ENCODE results near the gene MTHFSD. TPM values are rescaled to one million over a fixed set of nuclear protein-coding genes. Genes with fewer than 3 reads are reported as not detected.
A peak's percentile ranks its signal among the peaks of the same experiment; 100 is the strongest.
"Not testable (repeated sequence)": the region's sequence is repeated elsewhere in the genome, so short reads cannot be mapped to it uniquely, and the experiment has no call there.

Gene MTHFSD, protein sequence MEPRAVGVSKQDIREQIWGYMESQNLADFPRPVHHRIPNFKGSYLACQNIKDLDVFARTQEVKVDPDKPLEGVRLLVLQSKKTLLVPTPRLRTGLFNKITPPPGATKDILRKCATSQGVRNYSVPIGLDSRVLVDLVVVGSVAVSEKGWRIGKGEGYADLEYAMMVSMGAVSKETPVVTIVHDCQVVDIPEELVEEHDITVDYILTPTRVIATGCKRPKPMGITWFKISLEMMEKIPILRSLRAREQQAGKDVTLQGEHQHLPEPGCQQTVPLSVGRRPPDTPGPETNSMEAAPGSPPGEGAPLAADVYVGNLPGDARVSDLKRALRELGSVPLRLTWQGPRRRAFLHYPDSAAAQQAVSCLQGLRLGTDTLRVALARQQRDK
- 28.7 TPM for total RNA-seq

GRCh38 chr16:86554917-86555703 lies at the start of gene MTHFSD:
MTHFSD (minus strand) TSS chr16:86555235; CDS start chr16:86555184, 51 bp downstream.
- peak; percentile 96 for DNase-seq (ENCODE audit: low spot score)

GRCh38 chr16:86604436-86605193 lies 49.6 kb upstream of the MTHFSD start:
- no peak for DNase-seq (ENCODE audit: low spot score)

- no peak for DNase-seq (ENCODE audit: low spot score)
These were observed 47.5 kb upstream of the MTHFSD start for GRCh38 chr16:86602521-86602920.

DNA sequence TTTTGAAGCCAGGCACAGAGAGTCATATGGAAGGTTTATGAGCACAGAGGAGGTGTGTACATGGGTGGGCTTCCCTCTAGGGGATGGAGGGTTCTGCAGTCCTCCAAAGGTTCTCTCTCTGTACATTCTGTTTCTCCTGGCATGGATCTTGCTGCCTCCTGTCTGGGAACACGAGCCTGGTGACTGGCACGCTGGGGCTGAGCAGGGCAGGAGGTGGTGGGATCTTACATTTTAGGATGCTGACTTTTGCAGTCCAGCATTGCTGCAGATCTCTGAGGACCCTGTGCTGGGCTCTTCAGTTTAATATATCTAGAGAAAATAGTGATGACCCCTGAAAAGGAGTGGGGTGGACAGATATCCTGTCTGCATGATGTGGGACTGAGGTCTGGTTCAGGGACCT lies 46.3 kb upstream of the MTHFSD start:
- DNase-seq (ENCODE audit: low spot score): no peak

GRCh38 chr16:86598607-86599565 lies 43.9 kb upstream of the MTHFSD start:
- DNase-seq (ENCODE audit: low spot score): no peak

GRCh38 chr16:86597880-86598606 lies 43.0 kb upstream of the MTHFSD start:
- no peak for DNase-seq (ENCODE audit: low spot score)

GRCh38 chr16:86597126-86597879 lies 42.3 kb upstream of the MTHFSD start:
- no peak for DNase-seq (ENCODE audit: low spot score)

DNA sequence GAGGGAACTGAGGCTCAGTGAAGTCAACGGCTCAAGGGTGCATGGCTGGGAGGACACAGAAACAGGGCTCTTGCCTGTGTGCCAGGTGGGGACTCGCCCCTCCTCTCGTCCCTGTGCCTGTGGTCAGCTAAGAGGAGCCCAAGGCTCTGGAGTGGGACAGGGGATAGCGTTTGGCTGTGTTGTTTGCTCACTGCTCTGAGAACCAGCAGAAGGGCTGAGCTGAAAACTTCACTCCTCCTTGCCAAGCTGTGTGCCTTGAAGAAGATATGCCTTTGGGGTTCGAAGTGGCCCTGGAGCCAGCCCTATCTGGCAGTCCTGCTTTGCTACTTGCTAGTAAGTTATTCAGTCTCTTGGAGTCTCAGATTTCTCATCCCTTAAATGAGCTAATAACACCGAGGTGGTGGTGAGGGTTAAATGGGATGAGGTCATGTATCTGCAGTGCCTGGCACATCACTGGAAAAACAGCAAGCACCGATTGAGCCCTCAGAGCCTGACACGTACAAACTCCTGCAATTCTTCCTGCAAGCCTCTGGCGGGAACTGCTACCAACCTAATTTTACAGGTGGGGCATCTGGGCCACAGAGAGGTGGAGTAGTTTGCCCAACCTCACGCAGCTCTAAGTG lies 41.1 kb upstream of the MTHFSD start:
- no peak for DNase-seq (ENCODE audit: low spot score)

- no peak for DNase-seq (ENCODE audit: low spot score)
These were observed 39.7 kb upstream of the MTHFSD start for GRCh38 chr16:86594721-86595120.

DNA sequence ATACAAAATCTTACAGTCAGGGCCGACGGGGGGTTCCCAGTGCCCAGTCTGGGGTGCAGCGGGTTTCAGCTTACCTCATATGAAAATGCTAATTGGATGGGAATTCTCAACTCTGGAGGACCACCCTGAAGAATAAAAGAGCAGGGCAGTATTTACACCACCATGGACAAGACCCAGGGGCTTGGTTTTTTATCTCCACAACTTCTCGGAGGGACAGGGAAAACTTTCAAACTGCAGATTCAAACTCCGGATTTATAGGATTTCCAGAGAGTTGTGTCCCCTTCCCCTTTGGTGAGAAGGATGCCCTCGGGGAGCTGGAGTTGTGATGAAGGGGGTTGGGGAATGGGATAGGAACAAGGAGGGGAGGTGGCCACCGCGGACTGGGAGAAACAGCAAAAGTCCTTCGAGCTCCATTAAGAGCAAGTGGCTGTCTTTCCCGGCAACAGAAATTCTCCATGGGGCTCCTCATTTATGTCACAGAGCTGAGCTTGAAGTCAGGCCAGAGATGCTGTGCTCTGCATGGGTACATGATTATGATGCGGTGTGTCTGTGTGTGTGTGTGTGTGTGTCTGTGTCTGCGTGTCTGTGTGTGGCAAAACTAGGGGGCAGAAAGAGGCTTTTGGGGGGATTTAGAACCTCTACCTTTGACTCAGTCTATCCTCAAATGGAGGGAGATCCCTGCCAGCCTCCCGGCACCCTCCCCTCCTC lies 39.0 kb upstream of the MTHFSD start:
- no peak for DNase-seq (ENCODE audit: low spot score)

DNA sequence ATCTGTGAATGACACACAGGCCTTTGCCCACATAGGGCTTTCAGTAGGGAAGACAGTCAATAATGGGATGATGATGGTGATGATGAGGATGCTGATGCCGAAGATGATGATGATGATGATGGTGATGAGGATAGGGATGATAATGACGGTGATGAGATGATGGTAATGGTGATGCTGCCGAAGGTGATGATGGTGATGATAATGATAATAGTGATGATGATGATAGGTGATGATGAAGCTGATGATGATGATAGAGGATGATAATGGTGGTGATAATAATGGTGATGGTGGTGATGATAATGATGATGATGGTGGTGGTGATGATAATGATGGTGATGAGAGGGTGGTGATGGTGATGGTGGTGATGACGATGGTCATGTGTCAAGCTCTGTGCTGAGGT lies 36.2 kb upstream of the MTHFSD start:
- no peak for DNase-seq (ENCODE audit: low spot score)

DNA sequence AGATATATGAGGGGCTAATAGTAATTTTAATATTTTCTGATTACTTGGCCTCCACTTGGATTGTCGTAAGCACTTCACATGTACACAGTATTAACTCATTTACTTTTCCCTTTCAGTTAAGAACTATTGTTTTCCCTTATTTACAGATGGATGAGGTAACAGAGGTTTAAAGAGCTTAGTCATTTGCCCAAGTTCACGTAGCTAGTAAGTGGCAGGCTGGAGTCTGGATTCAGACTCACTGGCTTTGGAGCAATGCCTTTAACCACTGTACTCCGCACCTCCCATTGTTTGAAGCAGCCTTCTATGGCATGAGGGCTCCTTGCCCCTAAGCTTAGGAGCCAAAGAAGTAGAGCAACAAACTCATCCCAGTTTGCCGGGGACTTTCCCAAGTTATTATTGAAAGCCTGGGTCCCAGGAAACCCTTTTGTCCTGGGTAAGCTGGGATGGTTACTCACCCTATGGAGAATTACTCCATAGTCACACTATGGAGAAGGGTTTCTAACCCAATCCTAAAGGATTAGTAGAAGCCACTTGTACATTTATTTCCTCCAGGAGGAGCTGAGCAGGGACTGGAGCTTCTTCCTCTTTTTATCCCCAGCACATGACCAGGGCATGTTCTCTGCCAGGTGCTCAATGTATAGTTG lies 35.6 kb upstream of the MTHFSD start:
- DNase-seq (ENCODE audit: low spot score): no peak

DNA sequence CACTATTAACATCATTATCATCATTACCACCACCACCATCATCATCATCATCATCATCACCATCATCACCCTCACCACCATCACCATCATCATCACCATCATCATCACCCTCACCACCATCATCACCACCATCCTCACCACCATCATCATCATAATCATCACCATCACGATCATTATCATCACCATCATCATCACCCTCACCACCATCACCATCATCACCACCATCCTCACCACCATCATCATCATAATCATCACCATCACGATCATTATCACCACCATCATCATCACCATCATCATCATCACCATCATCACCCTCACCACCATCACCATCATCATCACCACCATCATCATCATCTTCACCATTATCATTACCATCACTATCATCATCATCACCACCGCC lies 32.9 kb upstream of the MTHFSD start:
- DNase-seq (ENCODE audit: low spot score): not testable (repeated sequence)

GRCh38 chr16:86587487-86587886 lies 32.5 kb upstream of the MTHFSD start:
- DNase-seq (ENCODE audit: low spot score): no peak

GRCh38 chr16:86585821-86586611 lies 31.0 kb upstream of the MTHFSD start:
- no peak for DNase-seq (ENCODE audit: low spot score)

- DNase-seq (ENCODE audit: low spot score): no peak
These were observed 30.0 kb upstream of the MTHFSD start for GRCh38 chr16:86584726-86585721.

Measured in ureter (tissue), 1 donor.